ENCODE results near the gene LCN10.

LCN10 gene

DNA sequence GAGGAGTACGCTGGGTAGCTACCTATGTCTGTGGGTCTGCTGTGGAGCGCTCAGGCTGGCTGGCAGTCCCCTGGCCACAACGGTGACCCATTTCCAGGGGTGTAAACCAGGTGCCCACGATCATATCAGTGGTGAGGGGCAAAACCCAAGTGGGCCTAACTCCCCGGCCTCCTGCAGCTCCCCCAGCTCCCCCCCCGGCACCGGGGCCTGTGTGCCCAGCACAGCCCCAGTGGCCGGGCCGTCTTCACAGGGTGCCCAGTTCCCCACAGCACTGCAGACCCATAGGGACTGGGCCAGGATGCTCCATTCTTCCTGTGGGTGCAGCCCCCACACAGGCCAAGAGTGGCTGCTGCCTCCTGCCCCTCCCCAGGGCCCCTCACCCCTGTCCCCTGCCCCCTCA lies 16.3 kb upstream of the LCN10 start:
- H2AFZ ChIP-seq (ENCODE audit: low read depth, low read length), result no peak overlapping the region
- no peaks in the 10 kb centered on the region for H3K36me3 ChIP-seq (ENCODE audit: insufficient read depth, low read length)
- DNase-seq, result no peak
- H3K79me2 ChIP-seq (ENCODE audit: insufficient read depth, low read length), result no peaks in the 10 kb centered on the region
- H3K9me3 ChIP-seq (ENCODE audit: insufficient read depth, low read length, severe bottlenecking), result no peaks in the 10 kb centered on the region
- H3K4me1 ChIP-seq (ENCODE audit: insufficient read depth, low read length), result no peaks in the 10 kb centered on the region
- no peaks in the 10 kb centered on the region for H3K27me3 ChIP-seq (ENCODE audit: insufficient read depth, low read length, poor library complexity)
- ATAC-seq (ENCODE audit: insufficient read depth, low read depth), result no peak
- no peak overlapping the region for H3K27ac ChIP-seq (ENCODE audit: low read length)
- H3K9ac ChIP-seq (ENCODE audit: low read depth, low read length), result no peak overlapping the region
- no peak for TF ChIP-seq EZH2 (IDR thresholded peaks at IDR 0.05; ENCODE audit: borderline replicate concordance, low read depth, low read length, severe bottlenecking)
- TF ChIP-seq, protein P1, sequence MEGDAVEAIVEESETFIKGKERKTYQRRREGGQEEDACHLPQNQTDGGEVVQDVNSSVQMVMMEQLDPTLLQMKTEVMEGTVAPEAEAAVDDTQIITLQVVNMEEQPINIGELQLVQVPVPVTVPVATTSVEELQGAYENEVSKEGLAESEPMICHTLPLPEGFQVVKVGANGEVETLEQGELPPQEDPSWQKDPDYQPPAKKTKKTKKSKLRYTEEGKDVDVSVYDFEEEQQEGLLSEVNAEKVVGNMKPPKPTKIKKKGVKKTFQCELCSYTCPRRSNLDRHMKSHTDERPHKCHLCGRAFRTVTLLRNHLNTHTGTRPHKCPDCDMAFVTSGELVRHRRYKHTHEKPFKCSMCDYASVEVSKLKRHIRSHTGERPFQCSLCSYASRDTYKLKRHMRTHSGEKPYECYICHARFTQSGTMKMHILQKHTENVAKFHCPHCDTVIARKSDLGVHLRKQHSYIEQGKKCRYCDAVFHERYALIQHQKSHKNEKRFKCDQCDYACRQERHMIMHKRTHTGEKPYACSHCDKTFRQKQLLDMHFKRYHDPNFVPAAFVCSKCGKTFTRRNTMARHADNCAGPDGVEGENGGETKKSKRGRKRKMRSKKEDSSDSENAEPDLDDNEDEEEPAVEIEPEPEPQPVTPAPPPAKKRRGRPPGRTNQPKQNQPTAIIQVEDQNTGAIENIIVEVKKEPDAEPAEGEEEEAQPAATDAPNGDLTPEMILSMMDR (IDR thresholded peaks at IDR 0.05; ENCODE audit: borderline replicate concordance, extremely low read depth, low read length, poor library complexity, severe bottlenecking), result no peak
- no peak overlapping the region for H3K4me3 ChIP-seq (ENCODE audit: low read depth in 1 of 2, low read length in 2 of 2)
- H4K20me1 ChIP-seq (ENCODE audit: insufficient read depth, low read length), result no peaks in the 10 kb centered on the region
- no peak overlapping the region for H3K4me2 ChIP-seq (ENCODE audit: insufficient read depth, low read length)

DNA sequence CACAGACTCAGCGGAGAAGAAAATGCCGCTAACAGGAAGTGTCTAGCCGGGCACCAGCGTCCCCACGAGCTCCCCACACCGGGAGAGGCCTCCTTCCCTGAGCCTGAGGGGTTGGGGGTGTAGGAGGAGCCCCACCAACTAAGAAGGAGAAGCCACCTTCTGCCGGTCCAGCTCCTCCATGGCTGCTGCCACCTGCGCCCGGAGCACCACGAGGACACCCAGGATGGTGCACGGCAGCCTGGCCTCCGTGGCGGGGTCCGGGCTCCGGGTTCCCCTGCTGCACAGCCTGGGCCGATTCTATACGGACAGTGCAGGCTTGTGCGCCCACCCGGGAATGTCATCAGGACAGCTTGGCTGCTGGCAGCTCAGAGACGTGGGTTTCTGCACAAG lies 15.0 kb upstream of the LCN10 start:
- Histone ChIP-seq H3K27me3 (ENCODE audit: insufficient read depth, low read length, poor library complexity) (no peaks in the 10 kb centered on the region), H3K9me3 (ENCODE audit: insufficient read depth, low read length, severe bottlenecking) (no peaks in the 10 kb centered on the region), H3K36me3 (ENCODE audit: insufficient read depth, low read length) (no peaks in the 10 kb centered on the region), H3K9ac (ENCODE audit: low read depth, low read length) (no peak overlapping the region), H3K4me1 (ENCODE audit: insufficient read depth, low read length) (no peaks in the 10 kb centered on the region), H4K20me1 (ENCODE audit: insufficient read depth, low read length) (no peaks in the 10 kb centered on the region), H2AFZ (ENCODE audit: low read depth, low read length) (no peak overlapping the region), H3K79me2 (ENCODE audit: insufficient read depth, low read length) (no peaks in the 10 kb centered on the region), H3K4me2 (ENCODE audit: insufficient read depth, low read length) (no peak overlapping the region), H3K27ac (ENCODE audit: low read length) (no peak overlapping the region), H3K4me3 (ENCODE audit: low read depth in 1 of 2, low read length in 2 of 2) (no peak overlapping the region)
- DNase-seq, result no peak
- no peak for TF ChIP-seq EZH2 (IDR thresholded peaks at IDR 0.05; ENCODE audit: borderline replicate concordance, low read depth, low read length, severe bottlenecking)
- TF ChIP-seq, protein P1 (IDR thresholded peaks at IDR 0.05; ENCODE audit: borderline replicate concordance, extremely low read depth, low read length, poor library complexity, severe bottlenecking), result no peak
- ATAC-seq (ENCODE audit: insufficient read depth, low read depth), result no peak

DNA sequence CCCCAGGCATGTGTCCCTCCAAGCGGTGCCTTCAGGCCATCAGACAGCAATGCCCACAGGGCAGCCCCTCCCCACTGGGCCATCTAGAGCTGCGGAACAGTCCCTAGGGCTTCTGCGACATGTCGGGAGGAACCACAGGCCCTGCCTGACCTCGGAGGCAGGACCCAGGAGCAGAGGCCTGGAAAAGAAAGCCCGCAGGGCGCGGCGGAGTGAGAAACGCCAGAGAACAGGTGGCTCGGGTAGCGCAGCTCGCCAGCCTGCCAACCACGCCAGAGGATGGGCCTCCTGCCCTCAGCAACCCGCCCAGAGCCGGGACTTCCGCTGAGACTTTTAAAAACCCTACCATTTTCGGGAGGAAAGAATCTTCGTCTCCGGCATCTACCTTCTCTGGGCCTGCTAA lies 14.6 kb upstream of the LCN10 start:
- TF ChIP-seq, protein P1 (IDR thresholded peaks at IDR 0.05; ENCODE audit: borderline replicate concordance, extremely low read depth, low read length, poor library complexity, severe bottlenecking), result no peak
- TF ChIP-seq EZH2 (IDR thresholded peaks at IDR 0.05; ENCODE audit: borderline replicate concordance, low read depth, low read length, severe bottlenecking), result no peak
- Histone ChIP-seq H3K4me3 (ENCODE audit: low read depth in 1 of 2, low read length in 2 of 2) (no peak overlapping the region), H3K36me3 (ENCODE audit: insufficient read depth, low read length) (no peaks in the 10 kb centered on the region), H3K4me1 (ENCODE audit: insufficient read depth, low read length) (no peaks in the 10 kb centered on the region), H3K9ac (ENCODE audit: low read depth, low read length) (no peak overlapping the region), H3K27ac (ENCODE audit: low read length) (no peak overlapping the region), H2AFZ (ENCODE audit: low read depth, low read length) (no peak overlapping the region), H3K9me3 (ENCODE audit: insufficient read depth, low read length, severe bottlenecking) (no peaks in the 10 kb centered on the region), H3K27me3 (ENCODE audit: insufficient read depth, low read length, poor library complexity) (no peaks in the 10 kb centered on the region), H3K4me2 (ENCODE audit: insufficient read depth, low read length) (no peak overlapping the region), H3K79me2 (ENCODE audit: insufficient read depth, low read length) (no peaks in the 10 kb centered on the region), H4K20me1 (ENCODE audit: insufficient read depth, low read length) (no peaks in the 10 kb centered on the region)
- DNase-seq (no peak), ATAC-seq (ENCODE audit: insufficient read depth, low read depth) (no peak)

DNA sequence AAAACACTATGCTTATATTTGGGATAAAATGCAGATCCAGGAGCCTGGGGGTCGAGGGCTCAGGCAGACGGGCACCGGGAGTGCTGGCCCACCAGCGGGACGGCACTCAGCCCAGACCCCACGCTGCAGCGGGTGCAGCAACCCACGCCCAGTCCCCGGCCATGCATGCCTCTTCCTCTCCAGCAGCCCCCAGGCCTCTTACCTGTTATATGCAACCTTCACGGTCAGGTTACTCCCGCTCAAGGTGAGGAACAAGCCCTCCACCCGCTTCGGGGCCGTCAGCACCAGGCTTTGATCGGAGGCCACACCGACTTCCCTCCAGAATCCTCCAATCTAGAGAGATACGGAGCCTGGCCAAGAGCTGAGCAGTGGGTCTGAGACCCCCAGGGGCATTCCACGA lies 14.1 kb upstream of the LCN10 start:
- DNase-seq, result no peak
- H3K9ac ChIP-seq (ENCODE audit: low read depth, low read length), result no peak overlapping the region

More for the DNA sequence above, 14.1 kb upstream of the LCN10 start:
- H3K9me3 ChIP-seq (ENCODE audit: insufficient read depth, low read length, severe bottlenecking), result no peaks in the 10 kb centered on the region
- no peaks in the 10 kb centered on the region for H3K36me3 ChIP-seq (ENCODE audit: insufficient read depth, low read length)
- no peak overlapping the region for H2AFZ ChIP-seq (ENCODE audit: low read depth, low read length)
- no peak overlapping the region for H3K4me2 ChIP-seq (ENCODE audit: insufficient read depth, low read length)
- no peak for ATAC-seq (ENCODE audit: insufficient read depth, low read depth)
- no peak for TF ChIP-seq EZH2 (IDR thresholded peaks at IDR 0.05; ENCODE audit: borderline replicate concordance, low read depth, low read length, severe bottlenecking)
- TF ChIP-seq, protein P1 (IDR thresholded peaks at IDR 0.05; ENCODE audit: borderline replicate concordance, extremely low read depth, low read length, poor library complexity, severe bottlenecking), result no peak
- H3K4me3 ChIP-seq (ENCODE audit: low read depth in 1 of 2, low read length in 2 of 2), result no peak overlapping the region
- no peaks in the 10 kb centered on the region for H3K4me1 ChIP-seq (ENCODE audit: insufficient read depth, low read length)
- H3K79me2 ChIP-seq (ENCODE audit: insufficient read depth, low read length), result no peaks in the 10 kb centered on the region
- H3K27me3 ChIP-seq (ENCODE audit: insufficient read depth, low read length, poor library complexity), result no peaks in the 10 kb centered on the region
- no peaks in the 10 kb centered on the region for H4K20me1 ChIP-seq (ENCODE audit: insufficient read depth, low read length)
- no peak overlapping the region for H3K27ac ChIP-seq (ENCODE audit: low read length)

Data from DND-41 (cell line).